BLaER1 treated with 17β-estradiol and CSF1 and Interleukin-3, amounts not matched to agents 10 nM and 100 nM (cell line): Measurements from ENCODE around the gene TRDN.
"Not testable (repeated sequence)": the region's sequence is repeated elsewhere in the genome, so short reads cannot be mapped to it uniquely, and the experiment has no call there.

Experiments used
- H3K27ac ChIP-seq, 11 experiments: shearing (Covaris generic); formaldehyde crosslinking; 2 replicates each; pipeline ENCODE4 v1.8.1; 2022
- H3K27me3 ChIP-seq, 11 experiments: shearing (Covaris generic); formaldehyde crosslinking; 2 replicates each; pipeline ENCODE4 v1.8.1; 2022
- H3K36me3 ChIP-seq, 11 experiments: shearing (Covaris generic); formaldehyde crosslinking; 2 replicates each; pipeline ENCODE4 v1.8.1; 2022
- H3K4me1 ChIP-seq, 10 experiments: shearing (Covaris generic); formaldehyde crosslinking; 2 replicates each; pipeline ENCODE4 v1.8.1; 2022
- H3K4me2 ChIP-seq, 11 experiments: shearing (Covaris generic); formaldehyde crosslinking; 2 replicates each; pipeline ENCODE4 v1.8.1; 2022
- H3K4me3 ChIP-seq, 10 experiments: shearing (Covaris generic); formaldehyde crosslinking; 2 replicates each; pipeline ENCODE4 v1.8.1; 2022
- H3K9ac ChIP-seq, 11 experiments: shearing (Covaris generic); formaldehyde crosslinking; 2 replicates each; pipeline ENCODE4 v1.8.1; 2022
- H3K9me3 ChIP-seq, 11 experiments: shearing (Covaris generic); formaldehyde crosslinking; replicated peaks in 1 of 11; 2 replicates each; pipeline ENCODE4 v1.8.1; 2022
- H4K20me1 ChIP-seq, 11 experiments: shearing (Covaris generic); formaldehyde crosslinking; 2 replicates each; pipeline ENCODE4 v1.8.1; 2022
- Cebpa-rat ChIP-seq, 11 experiments: shearing (Covaris generic); IDR thresholded peaks; 2 replicates each; pipeline ENCODE4 v1.8.1; 2022

TRDN gene

DNA sequence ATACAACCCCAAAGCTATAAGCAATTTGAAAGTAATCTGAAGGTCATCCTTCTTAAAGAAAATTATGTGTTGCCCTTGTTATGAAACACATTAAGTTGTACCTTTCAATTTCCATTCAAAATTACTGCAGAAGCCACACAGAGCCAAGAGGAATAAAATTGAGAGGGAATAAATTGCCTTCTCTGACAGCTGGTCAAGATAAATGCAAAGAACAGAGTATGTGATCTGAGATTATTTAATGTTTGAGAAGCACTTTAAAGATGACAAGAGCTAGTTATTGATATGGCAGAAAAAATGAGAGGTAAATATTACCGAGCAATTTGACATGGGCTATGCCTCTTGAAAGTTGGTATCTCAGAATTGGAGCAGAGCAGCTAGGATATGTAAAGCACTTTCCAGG lies 61.6 kb downstream of the TRDN start:
- Histone ChIP-seq H3K36me3 (no peaks in the 10 kb centered on the region), H3K27me3 (no peaks in the 10 kb centered on the region), H3K9me3 (no peaks in the 10 kb centered on the region), H3K27ac (no peak overlapping the region), H3K9ac (no peak overlapping the region), H3K4me3 (no peak overlapping the region), H3K4me1 (no peaks in the 10 kb centered on the region), H4K20me1 (no peaks in the 10 kb centered on the region), H3K4me2 (no peak overlapping the region)
- TF ChIP-seq Cebpa-rat (IDR thresholded peaks at IDR 0.05), result no peak

- no peak overlapping the region for H3K4me3 ChIP-seq
- no peaks in the 10 kb centered on the region for H3K27me3 ChIP-seq
- H4K20me1 ChIP-seq, result no peaks in the 10 kb centered on the region
- no peaks in the 10 kb centered on the region for H3K4me1 ChIP-seq
- no peaks in the 10 kb centered on the region for H3K36me3 ChIP-seq
- no peak overlapping the region for H3K27ac ChIP-seq
- TF ChIP-seq Cebpa-rat (IDR thresholded peaks at IDR 0.05), result no peak
- H3K4me2 ChIP-seq, result no peak overlapping the region
- no peak overlapping the region for H3K9ac ChIP-seq
- H3K9me3 ChIP-seq, result no peaks in the 10 kb centered on the region
These were observed 65.7 kb downstream of the TRDN start for GRCh38 chr6:123570813-123571684.

GRCh38 chr6:123569575-123569974 lies 67.2 kb downstream of the TRDN start:
- no peak for TF ChIP-seq Cebpa-rat (IDR thresholded peaks at IDR 0.05)
- Histone ChIP-seq H3K27ac (no peak overlapping the region), H4K20me1 (no peaks in the 10 kb centered on the region), H3K4me3 (no peak overlapping the region), H3K4me1 (no peaks in the 10 kb centered on the region), H3K9ac (no peak overlapping the region), H3K36me3 (no peaks in the 10 kb centered on the region), H3K4me2 (no peak overlapping the region), H3K9me3 (no peaks in the 10 kb centered on the region), H3K27me3 (no peaks in the 10 kb centered on the region)

DNA sequence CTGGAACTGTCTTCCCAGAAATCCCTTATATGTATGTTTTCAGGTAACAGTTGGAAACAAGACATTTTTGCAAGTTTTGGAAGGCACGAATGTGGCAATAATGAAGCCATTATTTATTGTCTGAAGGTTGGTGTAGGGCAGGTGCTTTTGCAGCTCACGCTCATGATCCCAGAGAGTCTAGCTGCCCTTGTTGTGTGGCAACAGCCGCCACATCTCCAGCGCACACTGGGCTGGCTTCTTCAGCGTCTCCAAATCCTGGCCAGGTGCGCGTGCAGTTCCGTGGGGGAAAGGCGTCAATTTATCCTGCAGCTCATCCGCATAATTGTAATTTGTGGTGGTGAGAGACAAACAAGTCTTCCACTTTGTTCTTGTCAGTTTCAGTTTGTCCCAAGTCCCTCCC lies 71.2 kb downstream of the TRDN start:
- Histone ChIP-seq H3K4me1 (no peaks in the 10 kb centered on the region), H3K9ac (no peak overlapping the region), H3K27me3 (no peaks in the 10 kb centered on the region), H3K4me2 (no peak overlapping the region), H3K36me3 (no peaks in the 10 kb centered on the region), H3K4me3 (no peak overlapping the region), H3K27ac (no peak overlapping the region), H4K20me1 (no peaks in the 10 kb centered on the region), H3K9me3 (no peaks in the 10 kb centered on the region)
- no peak for TF ChIP-seq Cebpa-rat (IDR thresholded peaks at IDR 0.05)

DNA sequence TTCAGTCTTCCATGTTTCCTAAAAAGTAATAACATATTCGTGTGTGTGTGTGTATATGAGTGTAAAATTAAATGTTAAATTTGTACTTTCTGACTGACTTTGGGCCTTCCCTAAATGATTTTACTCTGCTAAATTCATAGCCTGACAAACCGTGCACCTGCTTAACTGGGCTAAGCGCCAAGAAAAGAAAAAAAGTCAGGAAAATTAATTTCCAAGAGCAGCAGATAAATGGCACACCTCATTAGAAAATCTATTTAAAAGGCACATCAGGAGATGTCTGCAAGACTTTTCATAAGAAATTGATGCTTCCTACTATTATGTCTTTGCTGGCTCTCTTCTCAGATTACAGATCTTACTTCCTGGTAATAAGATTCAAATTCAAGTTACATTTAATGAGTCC lies 72.4 kb downstream of the TRDN start:
- Histone ChIP-seq H3K27me3 (no peaks in the 10 kb centered on the region), H3K27ac (no peak overlapping the region), H3K9me3 (no peaks in the 10 kb centered on the region), H3K4me1 (no peaks in the 10 kb centered on the region), H3K36me3 (no peaks in the 10 kb centered on the region), H4K20me1 (no peaks in the 10 kb centered on the region), H3K4me3 (no peak overlapping the region), H3K9ac (no peak overlapping the region), H3K4me2 (no peak overlapping the region)
- TF ChIP-seq Cebpa-rat (IDR thresholded peaks at IDR 0.05), result no peak

DNA sequence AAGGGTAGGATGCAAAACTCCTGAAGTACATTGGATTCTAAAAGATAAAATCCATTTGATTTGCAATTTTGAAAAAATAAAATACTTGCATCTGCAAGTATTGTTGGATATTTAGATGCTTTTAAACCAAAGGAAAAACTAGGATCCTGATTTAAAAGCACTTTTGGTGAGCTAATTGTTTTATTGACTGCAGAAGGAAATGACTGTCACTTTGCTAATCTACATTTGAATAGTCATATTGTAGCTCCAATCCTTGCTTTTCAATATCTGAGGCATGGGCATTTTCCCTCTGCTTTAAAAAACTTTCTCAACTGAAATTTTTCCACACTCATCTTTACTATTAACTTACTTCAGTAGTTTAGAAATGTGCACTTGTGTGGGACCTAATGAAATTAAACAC lies 74.1 kb downstream of the TRDN start:
- H3K9me3 ChIP-seq, result no peaks in the 10 kb centered on the region
- H3K36me3 ChIP-seq, result no peaks in the 10 kb centered on the region
- no peaks in the 10 kb centered on the region for H3K27me3 ChIP-seq
- no peak for TF ChIP-seq Cebpa-rat (IDR thresholded peaks at IDR 0.05)
- H3K4me1 ChIP-seq, result no peaks in the 10 kb centered on the region
- no peaks in the 10 kb centered on the region for H4K20me1 ChIP-seq
- no peak overlapping the region for H3K4me3 ChIP-seq
- H3K4me2 ChIP-seq, result no peak overlapping the region
- no peak overlapping the region for H3K9ac ChIP-seq
- no peak overlapping the region for H3K27ac ChIP-seq

GRCh38 chr6:123562264-123562663 lies 74.5 kb downstream of the TRDN start:
- no peak overlapping the region for H3K9ac ChIP-seq
- no peaks in the 10 kb centered on the region for H3K27me3 ChIP-seq
- TF ChIP-seq Cebpa-rat (IDR thresholded peaks at IDR 0.05), result no peak
- no peak overlapping the region for H3K4me2 ChIP-seq
- H3K27ac ChIP-seq, result no peak overlapping the region
- no peaks in the 10 kb centered on the region for H3K36me3 ChIP-seq
- no peaks in the 10 kb centered on the region for H3K4me1 ChIP-seq
- H3K4me3 ChIP-seq, result no peak overlapping the region
- no peaks in the 10 kb centered on the region for H4K20me1 ChIP-seq
- no peaks in the 10 kb centered on the region for H3K9me3 ChIP-seq

DNA sequence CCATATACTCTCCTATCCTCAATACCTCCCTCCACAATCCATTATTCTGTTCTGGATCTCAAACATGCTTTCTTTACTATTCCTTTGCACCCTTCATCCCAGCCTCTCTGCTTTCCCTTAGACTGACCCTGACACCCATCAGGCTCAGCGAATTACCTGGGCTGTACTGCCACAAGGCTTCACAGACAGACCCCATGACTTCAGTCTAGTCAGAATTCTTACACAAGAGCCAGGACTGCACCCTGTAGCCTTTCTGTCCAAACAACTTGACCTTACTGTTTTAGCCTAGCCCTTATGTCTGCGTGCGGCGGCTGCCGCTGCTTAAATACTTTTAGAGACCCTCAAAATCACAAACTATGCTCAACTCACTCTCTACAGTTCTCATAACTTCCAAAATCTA lies 76.9 kb downstream of the TRDN start:
- not testable (repeated sequence) for H3K4me1 ChIP-seq, H4K20me1 ChIP-seq, H3K36me3 ChIP-seq, H3K27me3 ChIP-seq, H3K27ac ChIP-seq, H3K9me3 ChIP-seq, H3K4me2 ChIP-seq, H3K4me3 ChIP-seq, H3K9ac ChIP-seq

DNA sequence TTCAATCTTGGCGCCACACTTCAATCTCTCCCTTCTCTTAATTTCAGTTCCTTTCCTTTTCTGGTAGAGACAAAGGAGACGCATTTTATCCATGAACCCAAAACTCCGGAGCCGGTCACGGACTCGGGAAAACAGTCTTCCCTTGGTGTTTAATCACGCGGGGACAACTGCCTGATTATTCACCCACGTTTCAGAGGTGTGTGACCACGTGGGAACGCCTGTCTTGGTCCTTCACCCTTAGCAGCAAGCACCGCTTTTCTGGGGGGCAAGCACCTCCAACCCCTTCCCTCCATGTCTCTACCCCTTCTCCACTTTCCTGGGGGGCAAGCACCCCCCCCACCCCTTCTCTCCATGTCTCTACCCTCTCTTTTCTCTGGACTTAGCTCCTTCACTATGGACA lies 79.3 kb downstream of the TRDN start:
- not testable (repeated sequence) for H3K9ac ChIP-seq, H4K20me1 ChIP-seq, H3K36me3 ChIP-seq, H3K27ac ChIP-seq, H3K27me3 ChIP-seq, H3K4me3 ChIP-seq, H3K4me1 ChIP-seq, H3K4me2 ChIP-seq, H3K9me3 ChIP-seq

DNA sequence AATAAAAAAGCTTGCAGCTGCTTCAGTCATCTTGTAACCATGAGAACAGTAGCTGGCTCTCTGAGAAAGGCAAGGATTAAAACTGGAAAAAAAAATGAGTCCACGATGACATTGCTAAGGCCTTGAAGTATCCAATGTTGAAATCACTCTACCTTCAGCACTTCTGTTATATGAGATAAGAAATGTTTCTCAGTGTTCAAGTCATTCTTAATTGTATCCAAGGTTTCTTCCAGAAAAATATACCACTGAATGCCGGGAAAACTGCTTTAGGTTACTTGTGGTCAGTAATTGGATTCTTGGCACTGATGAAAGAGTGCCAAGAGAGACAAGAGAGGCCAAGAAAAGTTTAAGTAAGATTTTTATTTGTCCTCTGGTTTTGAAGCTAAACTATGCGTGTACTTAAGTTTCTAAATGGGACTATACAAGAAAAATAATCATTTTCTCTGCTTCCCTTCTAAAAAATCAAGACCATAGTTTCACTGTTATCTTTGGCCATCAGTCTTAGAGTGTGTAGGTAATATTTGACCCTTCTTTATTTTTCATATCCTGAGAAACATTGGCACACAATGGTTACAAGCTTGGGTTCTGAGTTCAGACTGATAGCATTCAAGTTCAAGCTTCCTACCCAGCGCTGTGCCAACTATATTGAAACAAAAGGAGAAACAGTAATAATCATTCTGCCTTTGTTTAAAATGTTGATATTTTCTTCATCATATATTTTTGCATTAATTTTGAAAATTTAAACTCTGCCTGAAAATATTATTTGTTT lies 84.6 kb downstream of the TRDN start:
- Histone ChIP-seq H3K36me3 (no peaks in the 10 kb centered on the region), H3K27me3 (no peaks in the 10 kb centered on the region), H3K27ac (no peak overlapping the region), H3K4me3 (no peak overlapping the region), H3K9ac (no peak overlapping the region), H3K4me1 (peaks cover 0 to 13% (median 0%) of the 10 kb centered on the region in 10 experiments; a peak in 3 of 20 replicates), H4K20me1 (no peaks in the 10 kb centered on the region), H3K4me2 (no peak overlapping the region), H3K9me3 (peaks cover 0 to 9% (median 7%) of the 10 kb centered on the region in 11 experiments; a peak in 7 of 22 replicates)
- TF ChIP-seq Cebpa-rat (IDR thresholded peaks at IDR 0.05), result no peak
